Endothelial cell of umbilical vein (primary cell): ENCODE measurements around the gene PRR23A. TPM values are rescaled to one million over a fixed set of nuclear protein-coding genes. Genes with fewer than 3 reads are reported as not detected.

Experiments used
- BruUV-seq: library from RNA; stranded (reverse); fragments of 400-500 nt; replicated peaks from 2 replicates; lab custom pipeline; 2021; lab: Mats Ljungman, UMichigan
- CTCF ChIA-PET: fragments of 300-600, 350-600 bp; sonication (Branson Sonifier 250); formaldehyde crosslinking; loops from one replicate; lab custom pipeline; 2021; ENCODE audit warnings: antibody characterized with exemption, inconsistent platforms; lab: Charles Lee
- POLR2A ChIA-PET: fragments of 300-600, 350-600 bp; sonication (Branson Sonifier 250); formaldehyde crosslinking; loops from one replicate; lab custom pipeline; 2021; ENCODE audit warnings: antibody characterized with exemption, inconsistent platforms; lab: Charles Lee
- DNase-seq: peaks from one replicate; pipeline ENCODE4 v3.0.0-alpha.2; 2011; ENCODE audit warnings: low read depth, low spot score
- FAIRE-seq: peaks from 2 replicates; lab custom pipeline; 2011; peaks lifted over from hg19 to GRCh38; lab: Jason Lieb, UNC
- H2AFZ ChIP-seq: 2 replicates; pipeline ENCODE4 v1.6.0; 2012; ENCODE audit warnings: low read depth, low read length, control low read depth, inconsistent platforms
- H3K27ac ChIP-seq: 2 replicates; pipeline ENCODE4 v1.5.1; 2011; ENCODE audit warnings: low read depth, mild to moderate bottlenecking, control low read depth, low read length, moderate library complexity; ENCODE audit not compliant: insufficient read depth
- H3K27me3 ChIP-seq, 2 experiments: 2 replicates each; pipeline versions ENCODE4 v1.6.0 to v1.6.1; 2011; ENCODE audit warnings: low read length in 2 of 2, mixed read lengths in 1 of 2; ENCODE audit not compliant: control insufficient read depth in 2 of 2, insufficient read depth in 2 of 2
- H3K36me3 ChIP-seq, 2 experiments: 2 replicates in 1 of 2; 3 replicates in 1 of 2; pipeline ENCODE4 v1.5.1; 2011; ENCODE audit warnings: low read length in 2 of 2, mild to moderate bottlenecking in 1 of 2, moderate library complexity in 1 of 2; ENCODE audit not compliant: control insufficient read depth in 2 of 2, insufficient read depth in 2 of 2; ENCODE audit errors: extremely low read depth in 1 of 2
- H3K4me1 ChIP-seq: 3 replicates; pipeline ENCODE4 v1.5.1; 2011; ENCODE audit warnings: mild to moderate bottlenecking, low read length; ENCODE audit not compliant: control insufficient read depth, insufficient read depth; ENCODE audit errors: extremely low read depth
- H3K4me2 ChIP-seq: 2 replicates; pipeline ENCODE4 v1.6.1; 2011; ENCODE audit warnings: low read length, control low read depth, mixed read lengths; ENCODE audit not compliant: insufficient read depth
- H3K4me3 ChIP-seq, 3 experiments: fragments of 200-600 bp in 1 of 3; sonication (generic), shearing (Covaris generic) in 1 of 3; replicated peaks in 1 of 3; 2 replicates each; pipeline ENCODE4 v1.5.1; 2011 to 2016; ENCODE audit warnings: control low read depth in 3 of 3, low read length in 3 of 3, mild to moderate bottlenecking in 2 of 3, inconsistent platforms in 1 of 3, low read depth in 1 of 3, moderate library complexity in 1 of 3; ENCODE audit not compliant: insufficient read depth in 1 of 3
- H3K79me2 ChIP-seq: 2 replicates; pipeline ENCODE4 v1.6.0; 2012; ENCODE audit warnings: low read length, inconsistent platforms; ENCODE audit not compliant: control insufficient read depth, insufficient read depth
- H3K9ac ChIP-seq: replicated peaks from 2 replicates; pipeline ENCODE3; 2011; ENCODE audit warnings: low read length, control low read depth; ENCODE audit not compliant: insufficient read depth; ENCODE audit errors: extremely low read depth
- H3K9me1 ChIP-seq: replicated peaks from 3 replicates; pipeline ENCODE4 v1.6.0; 2011; ENCODE audit warnings: mild to moderate bottlenecking, low read length; ENCODE audit not compliant: control insufficient read depth, insufficient read depth; ENCODE audit errors: extremely low read depth
- H3K9me3 ChIP-seq: replicated peaks from 2 replicates; pipeline ENCODE4 v1.5.1; 2012; ENCODE audit warnings: low read length, inconsistent platforms; ENCODE audit not compliant: control insufficient read depth, insufficient read depth
- H4K20me1 ChIP-seq: replicated peaks from 2 replicates; pipeline ENCODE3; 2011; ENCODE audit warnings: mild to moderate bottlenecking, low read length; ENCODE audit not compliant: control insufficient read depth, insufficient read depth; ENCODE audit errors: extremely low read depth
- CTCF ChIP-seq, 2 donors: IDR thresholded peaks; 1 replicate in 1 of 2; 2 replicates in 1 of 2; pipeline ENCODE4 v1.5.1; 2011; ENCODE audit warnings: low read length in 2 of 2, mild to moderate bottlenecking in 2 of 2, moderate library complexity in 2 of 2, control low read depth in 1 of 2, inconsistent platforms in 1 of 2, low read depth in 1 of 2; ENCODE audit not compliant: insufficient read depth in 1 of 2; ENCODE audit errors: extremely low read depth in 1 of 2
- EZH2 ChIP-seq: IDR thresholded peaks from 2 replicates; pipeline ENCODE4 v1.6.1; 2012; ENCODE audit warnings: borderline replicate concordance, low read depth, mild to moderate bottlenecking, moderate library complexity, low read length, inconsistent platforms; ENCODE audit not compliant: severe bottlenecking
- FOS ChIP-seq: IDR thresholded peaks from 2 replicates; pipeline ENCODE4 v1.6.1; 2011; ENCODE audit warnings: mild to moderate bottlenecking, low read length, moderate library complexity, borderline replicate concordance; ENCODE audit not compliant: insufficient read depth
- GATA2 ChIP-seq: IDR thresholded peaks from 2 replicates; pipeline ENCODE4 v1.7.0; 2011; ENCODE audit warnings: low read depth, mild to moderate bottlenecking, moderate library complexity, mixed read lengths, low read length; ENCODE audit not compliant: insufficient read length, insufficient read depth
- JUN ChIP-seq: IDR thresholded peaks from 2 replicates; pipeline ENCODE4 v1.6.1; 2011; ENCODE audit warnings: borderline replicate concordance, low read depth; ENCODE audit not compliant: insufficient read length, insufficient read depth
- MAX ChIP-seq: IDR thresholded peaks from 2 replicates; pipeline ENCODE4 v1.6.1; 2011; ENCODE audit not compliant: insufficient read depth, insufficient read length
- MYC ChIP-seq: IDR thresholded peaks from one replicate; pipeline ENCODE4 v1.6.1; 2011; ENCODE audit warnings: mild to moderate bottlenecking, low read depth, low read length
- POLR2A ChIP-seq: IDR thresholded peaks from 2 replicates; pipeline ENCODE4 v1.6.1; 2012; ENCODE audit warnings: low read depth, mild to moderate bottlenecking, control low read depth, low read length
- POLR2AphosphoS5 ChIP-seq: IDR thresholded peaks from 2 replicates; pipeline ENCODE4 v1.6.1; 2012; ENCODE audit warnings: low read depth, mild to moderate bottlenecking, control low read depth, low read length, moderate library complexity; ENCODE audit not compliant: insufficient read depth
- dilution Hi-C: fragments of 300-500 bp; cut with MboI; formaldehyde crosslinking; loops from one replicate; pipeline ENCODE4 v1.15.0; 2019; ENCODE audit warnings: low sequenced_read_pairs; ENCODE audit not compliant: extremely low pct_ligation_motif_present
- intact Hi-C: fragments of 100-400 bp; cut with micrococcal nuclease; formaldehyde crosslinking; loops from one replicate; pipeline ENCODE4 v1.10.0; 2022
- polyA plus RNA-seq, 4 experiments: library from polyadenylated mRNA; depleted of rRNA in 3 of 4; stranded (reverse) in 3 of 4; unstranded in 1 of 4; fragments of >200 nt; gene quantifications; 2 replicates each; pipeline versions ENCODE4 v1.2.1 to v1.2.3, GENCODE V29; 2011 to 2012; ENCODE audit warnings: missing spikeins in 1 of 4
- total RNA-seq: library from RNA; stranded (reverse); gene quantifications from 2 replicates; pipeline ENCODE4 v1.2.3, GENCODE V29; 2021

PRR23A gene
- total and polyA plus RNA-seq, 2 donors (not counting 3 experiments of a cell fraction or from before 2014, with no cell fraction given): not detected

GRCh38 chr3:139052802-139053600 lies 46.9 kb upstream of the PRR23A start:
- H3K27me3 ChIP-seq: no peaks in the 10 kb centered on the region
- no peak overlapping the region for H3K27ac ChIP-seq
- no peaks in the 10 kb centered on the region for H3K9me1 ChIP-seq
- no peak for DNase-seq
- no peaks in the 10 kb centered on the region for H3K4me1 ChIP-seq
- BruUV-seq: no TSS peak
- dilution Hi-C loops: no loop called here
- no peaks in the 10 kb centered on the region for H3K9me3 ChIP-seq
- H3K4me3 ChIP-seq: no peak overlapping the region
- no peak overlapping the region for H3K4me2 ChIP-seq
- no peaks in the 10 kb centered on the region for H3K79me2 ChIP-seq
- FAIRE-seq: no peak
- no peak overlapping the region for H3K9ac ChIP-seq
- no peaks in the 10 kb centered on the region for H3K36me3 ChIP-seq
- intact Hi-C loops: no loop called here
- no peaks in the 10 kb centered on the region for H4K20me1 ChIP-seq
- CTCF ChIA-PET: no interaction called here
- POLR2A ChIA-PET: no interaction called here
- H2AFZ ChIP-seq: no peak overlapping the region
- TF ChIP-seq MYC (no peak), JUN (no peak), GATA2 (no peak), CTCF (IDR thresholded peaks at IDR 0.05; ENCODE audit: extremely low read depth in 1 of 2, insufficient read depth in 1 of 2, low read depth in 1 of 2, low read length in 2 of 2) (no peak), FOS (no peak), POLR2AphosphoS5 (no peak), EZH2 (no peak), MAX (no peak), POLR2A (no peak)
